A673 (cell line): ENCODE data around the gene CLCN2. TPM values are rescaled to one million over a fixed set of nuclear protein-coding genes. Genes with fewer than 3 reads are reported as not detected.

Experiments
- BruUV-seq: library from RNA; stranded (reverse); fragments of 400-500 nt; replicated peaks from 2 replicates; lab custom pipeline; 2021; lab: Mats Ljungman, UMichigan
- CTCF ChIA-PET: fragments of 300-600 bp; sonication (Branson Sonifier 250); formaldehyde crosslinking; loops from one replicate; lab custom pipeline; 2022; ENCODE audit warnings: antibody characterized with exemption; lab: Charles Lee
- POLR2A ChIA-PET: fragments of 300-600 bp; sonication (Branson Sonifier 250); formaldehyde crosslinking; loops from one replicate; lab custom pipeline; 2022; ENCODE audit warnings: antibody characterized with exemption; ENCODE audit not compliant: low non-redundant PET; lab: Charles Lee
- DNase-seq: peaks from one replicate; pipeline ENCODE4 v3.0.0-alpha.2; 2015; ENCODE audit warnings: low spot score
- H3K27ac ChIP-seq: fragments of 200-600 bp; sonication (generic); 2 replicates; pipeline ENCODE4 v1.5.1; 2016; ENCODE audit warnings: mixed run types, low read depth, mild to moderate bottlenecking, mixed read lengths, antibody characterized with exemption, low read length; ENCODE audit not compliant: poor library complexity, severe bottlenecking
- H3K27me3 ChIP-seq: fragments of 200-600 bp; sonication (generic); replicated peaks from 2 replicates; pipeline ENCODE4 v1.6.1; 2017; ENCODE audit warnings: mixed run types, low read depth, mild to moderate bottlenecking, mixed read lengths, antibody characterized with exemption, low read length; ENCODE audit not compliant: insufficient read depth, poor library complexity
- H3K36me3 ChIP-seq: fragments of 200-600 bp; sonication (generic); 2 replicates; pipeline ENCODE4 v1.6.1; 2016; ENCODE audit warnings: mixed run types, mild to moderate bottlenecking, mixed read lengths, antibody characterized with exemption, low read length; ENCODE audit not compliant: insufficient read depth, poor library complexity, severe bottlenecking
- H3K4me1 ChIP-seq: fragments of 200-600 bp; sonication (generic); 2 replicates; pipeline ENCODE4 v1.6.1; 2017; ENCODE audit warnings: mixed run types, mild to moderate bottlenecking, mixed read lengths, antibody characterized with exemption, low read length; ENCODE audit not compliant: insufficient read depth, poor library complexity, severe bottlenecking
- H3K4me3 ChIP-seq: fragments of 200-600 bp; sonication (generic); 2 replicates; pipeline ENCODE4 v1.5.1; 2016; ENCODE audit warnings: low read depth, mixed run types, mild to moderate bottlenecking, mixed read lengths, low read length; ENCODE audit not compliant: poor library complexity, severe bottlenecking
- H3K9me3 ChIP-seq: fragments of 200-600 bp; sonication (generic); 2 replicates; pipeline ENCODE4 v1.6.1; 2016; ENCODE audit warnings: mixed run types, low read depth, mild to moderate bottlenecking, mixed read lengths, antibody characterized with exemption, low read length; ENCODE audit not compliant: poor library complexity, severe bottlenecking
- EZH2 ChIP-seq: fragments of 200-600 bp; sonication (generic); IDR thresholded peaks from 2 replicates; pipeline ENCODE4 v1.6.1; 2017; ENCODE audit warnings: borderline replicate concordance, low read depth, mild to moderate bottlenecking, mixed read lengths, antibody characterized with exemption, low read length; ENCODE audit not compliant: poor library complexity, severe bottlenecking
- intact Hi-C: fragments of 100-400 bp; cut with micrococcal nuclease; formaldehyde crosslinking; loops from one replicate; pipeline ENCODE4 v1.10.0; 2022; ENCODE audit not compliant: unreplicated experiment
- total RNA-seq: library from RNA; stranded (reverse); gene quantifications from 2 replicates; pipeline ENCODE4 v1.2.3, GENCODE V29; 2021
- TF ChIP-seq, protein P1 (sequence below): fragments of 300-800, 200-600 bp; sonication (generic); conservative IDR thresholded peaks from 2 replicates; pipeline ENCODE4 v1.5.1; 2017; ENCODE audit warnings: low read depth, mild to moderate bottlenecking, antibody characterized with exemption, low read length, moderate library complexity, mixed read lengths

The CLCN2 gene
- total RNA-seq, 1 experiment from 2014 or later: 11.2 TPM

DNA sequence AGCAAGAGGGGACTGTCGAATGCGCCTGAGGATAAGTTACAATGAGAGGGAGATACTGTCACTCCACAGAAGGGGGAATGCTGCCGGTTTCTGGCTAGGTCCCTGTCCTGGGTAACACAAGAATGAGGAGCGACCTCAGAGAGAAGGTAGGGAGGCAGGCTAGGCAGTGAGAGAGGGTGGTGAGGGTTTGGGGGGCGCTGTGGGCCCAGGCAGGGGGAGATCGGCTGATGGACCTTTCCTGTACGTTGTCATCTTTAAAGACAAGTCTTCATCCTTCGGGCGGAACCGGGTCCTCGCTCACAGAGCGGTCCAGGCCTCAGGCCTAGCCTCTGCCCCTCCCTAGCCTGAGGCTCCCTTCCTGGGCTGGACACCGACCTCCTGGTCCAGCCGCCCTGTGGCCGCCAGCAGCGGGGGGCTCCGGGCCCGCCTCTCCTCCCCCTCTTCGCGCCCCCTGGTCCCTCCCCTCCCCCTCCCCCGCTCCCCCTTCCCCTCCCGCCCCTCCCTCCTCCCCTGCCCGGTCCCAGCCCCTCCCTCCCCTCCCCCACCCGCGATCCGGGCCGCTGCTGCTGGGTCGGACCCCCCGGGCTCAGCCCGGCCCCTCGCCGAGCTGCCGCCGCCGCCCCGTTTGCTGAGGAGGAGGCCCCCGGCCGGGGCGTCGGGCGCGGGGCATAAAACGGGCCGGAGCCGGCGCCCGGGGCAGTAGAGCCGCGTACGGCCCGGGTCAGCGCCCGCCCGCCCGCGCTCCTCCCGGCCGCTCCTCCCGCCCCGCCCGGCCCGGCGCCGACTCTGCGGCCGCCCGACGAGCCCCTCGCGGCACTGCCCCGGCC, 18.2 kb upstream of the CLCN2 start, which contains the start of gene CHRD:
CHRD (plus strand) TSS at position 697 of the 827 bp plus-strand sequence. CDS start 265 bp downstream, outside the sequence.
- TF ChIP-seq, protein P1, sequence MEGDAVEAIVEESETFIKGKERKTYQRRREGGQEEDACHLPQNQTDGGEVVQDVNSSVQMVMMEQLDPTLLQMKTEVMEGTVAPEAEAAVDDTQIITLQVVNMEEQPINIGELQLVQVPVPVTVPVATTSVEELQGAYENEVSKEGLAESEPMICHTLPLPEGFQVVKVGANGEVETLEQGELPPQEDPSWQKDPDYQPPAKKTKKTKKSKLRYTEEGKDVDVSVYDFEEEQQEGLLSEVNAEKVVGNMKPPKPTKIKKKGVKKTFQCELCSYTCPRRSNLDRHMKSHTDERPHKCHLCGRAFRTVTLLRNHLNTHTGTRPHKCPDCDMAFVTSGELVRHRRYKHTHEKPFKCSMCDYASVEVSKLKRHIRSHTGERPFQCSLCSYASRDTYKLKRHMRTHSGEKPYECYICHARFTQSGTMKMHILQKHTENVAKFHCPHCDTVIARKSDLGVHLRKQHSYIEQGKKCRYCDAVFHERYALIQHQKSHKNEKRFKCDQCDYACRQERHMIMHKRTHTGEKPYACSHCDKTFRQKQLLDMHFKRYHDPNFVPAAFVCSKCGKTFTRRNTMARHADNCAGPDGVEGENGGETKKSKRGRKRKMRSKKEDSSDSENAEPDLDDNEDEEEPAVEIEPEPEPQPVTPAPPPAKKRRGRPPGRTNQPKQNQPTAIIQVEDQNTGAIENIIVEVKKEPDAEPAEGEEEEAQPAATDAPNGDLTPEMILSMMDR: no peak
- TF ChIP-seq EZH2: peak; percentile 58
- H3K4me1 ChIP-seq: peaks cover 4% of the 10 kb centered on the region
- peak within 1 kb of the TSS; percentile 34 for H3K4me3 ChIP-seq
- intact Hi-C loops: loop anchor here (10.0 kb wide), 1 partner anchor 405 kb away; no protein-coding TSS in a partner anchor
- no peak within 1 kb of the TSS for H3K27ac ChIP-seq
- no peaks in the 10 kb centered on the region for H3K9me3 ChIP-seq
- no TSS peak for BruUV-seq
- peaks cover 48% of the 10 kb centered on the region for H3K27me3 ChIP-seq
- no peaks in the 10 kb centered on the region for H3K36me3 ChIP-seq
- CTCF ChIA-PET: no interaction called here
- DNase-seq: no peak
- POLR2A ChIA-PET: no interaction called here

DNA sequence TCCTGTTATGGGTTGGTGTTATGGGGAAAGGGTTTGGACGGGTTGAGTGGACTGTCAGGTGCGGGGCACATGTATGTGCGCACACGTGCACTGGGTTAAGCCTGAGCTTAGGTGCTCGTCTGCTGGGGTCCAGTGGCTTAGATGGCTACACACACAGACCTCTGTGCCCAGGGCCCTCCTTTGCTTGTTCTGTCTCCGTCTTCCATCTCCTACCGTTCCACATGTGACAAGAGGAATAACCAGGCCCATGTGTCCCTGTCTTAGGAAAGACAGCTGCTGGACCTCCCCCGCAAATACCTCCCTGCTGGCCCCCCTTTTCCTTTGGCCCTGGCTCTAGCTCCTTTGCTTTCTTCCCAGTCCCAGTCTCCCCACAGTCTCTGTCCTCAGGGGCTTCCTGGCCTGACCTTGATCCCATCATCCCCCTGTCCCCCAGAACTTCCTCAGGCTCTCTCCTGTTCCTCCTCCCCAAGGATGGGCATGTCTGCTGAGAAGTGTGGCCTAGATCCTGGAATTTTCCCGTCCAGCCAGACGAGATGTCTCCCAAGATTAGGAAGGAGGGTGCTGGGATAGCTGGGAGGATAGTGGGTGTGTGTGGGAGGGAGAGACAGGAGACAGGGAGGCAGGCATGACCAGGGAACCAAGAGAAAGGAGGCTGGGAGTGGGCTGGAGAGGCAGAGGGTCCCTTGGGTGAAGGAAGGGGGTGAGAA, 17.4 kb upstream of the CLCN2 start:
- Histone ChIP-seq H3K36me3 (no peaks in the 10 kb centered on the region), H3K27me3 (peaks cover 48% of the 10 kb centered on the region), H3K9me3 (no peaks in the 10 kb centered on the region), H3K27ac (no peak overlapping the region), H3K4me1 (peaks cover 4% of the 10 kb centered on the region), H3K4me3 (no peak overlapping the region)
- TF ChIP-seq EZH2: no peak
- TF ChIP-seq, protein P1: no peak
- DNase-seq: no peak
- POLR2A ChIA-PET: no interaction called here
- CTCF ChIA-PET: no interaction called here
- BruUV-seq: no TSS peak
- intact Hi-C loops: loop anchor here (10.0 kb wide), 1 partner anchor 406 kb away; no protein-coding TSS in a partner anchor

GRCh38 chr3:184377882-184378445, 16.6 kb upstream of the CLCN2 start, which contains the start of gene THPO:
Gene THPO, minus strand, starts transcription at chr3:184378207. Its CDS starts 1,948 bp downstream, at chr3:184376259.
- Histone ChIP-seq H3K27ac (no peak within 1 kb of the TSS), H3K4me1 (peaks cover 4% of the 10 kb centered on the region), H3K36me3 (no peaks in the 10 kb centered on the region), H3K9me3 (no peaks in the 10 kb centered on the region), H3K4me3 (no peak within 1 kb of the TSS), H3K27me3 (peaks cover 48% of the 10 kb centered on the region)
- ChIA-PET CTCF (no interaction called here), POLR2A (no interaction called here)
- BruUV-seq: no TSS peak
- TF ChIP-seq, protein P1: no peak
- TF ChIP-seq EZH2: no peak
- intact Hi-C loops: loop anchor here (10.0 kb wide), 1 partner anchor 407 kb away; no protein-coding TSS in a partner anchor
- no peak for DNase-seq
